Mononuclear cell (primary cell): ENCODE measurements around the gene GZMB. TPM values are rescaled to one million over a fixed set of nuclear protein-coding genes. Genes with fewer than 3 reads are reported as not detected.
A peak's percentile ranks its signal among the peaks of the same experiment; 100 is the strongest.

Experiments used
- H3K27me3 ChIP-seq: 2 replicates; pipeline ENCODE4 v1.6.0; 2011; ENCODE audit warnings: low read length, control low read depth; ENCODE audit not compliant: insufficient read depth
- H3K4me1 ChIP-seq: 2 replicates; pipeline ENCODE4 v1.5.1; 2011; ENCODE audit warnings: mild to moderate bottlenecking, low read length, control low read depth; ENCODE audit not compliant: insufficient read depth
- H3K4me3 ChIP-seq: 2 replicates; pipeline ENCODE4 v1.5.1; 2011; ENCODE audit warnings: mild to moderate bottlenecking, low read length, moderate library complexity
- H3K9me3 ChIP-seq: 2 replicates; pipeline ENCODE4 v1.5.1; 2011; ENCODE audit warnings: low read depth, mild to moderate bottlenecking, control low read depth, low read length
- total RNA-seq: library from RNA; depleted of rRNA; stranded (reverse); fragments of >200 nt; gene quantifications from one replicate; pipeline ENCODE4 v1.2.3, GENCODE V29; 2012

Gene GZMB, protein sequence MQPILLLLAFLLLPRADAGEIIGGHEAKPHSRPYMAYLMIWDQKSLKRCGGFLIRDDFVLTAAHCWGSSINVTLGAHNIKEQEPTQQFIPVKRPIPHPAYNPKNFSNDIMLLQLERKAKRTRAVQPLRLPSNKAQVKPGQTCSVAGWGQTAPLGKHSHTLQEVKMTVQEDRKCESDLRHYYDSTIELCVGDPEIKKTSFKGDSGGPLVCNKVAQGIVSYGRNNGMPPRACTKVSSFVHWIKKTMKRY
- 54.7 TPM for total RNA-seq

DNA sequence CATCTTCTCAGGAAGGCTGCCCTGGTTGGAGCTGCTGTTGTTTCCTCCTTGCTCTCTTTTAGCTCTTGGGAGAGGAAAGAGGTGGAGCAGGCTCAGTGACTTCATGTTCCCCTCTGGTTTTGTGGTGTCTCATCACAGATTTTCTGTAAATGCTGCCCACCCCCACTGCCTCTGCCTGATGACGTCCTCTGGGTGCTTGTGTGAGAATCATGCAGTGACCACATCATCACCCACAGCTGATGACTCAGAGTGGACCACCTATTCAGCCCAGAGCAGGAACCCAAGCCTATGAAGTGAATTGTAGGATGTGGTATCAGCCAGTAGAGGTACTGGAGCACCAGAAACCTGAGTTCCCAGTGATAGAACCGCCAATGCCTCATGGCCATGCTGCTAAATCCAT, at the start of gene GZMB:
TSS of gene GZMB (minus strand) at position 33 of the 400 bp plus-strand sequence. CDS start at position 3, 30 bp downstream.
- Histone ChIP-seq H3K4me1 (no peaks in the 10 kb centered on the region), H3K27me3 (no peaks in the 10 kb centered on the region), H3K9me3 (no peaks in the 10 kb centered on the region), H3K4me3 (peak within 1 kb of the TSS; percentile 41)

GRCh38 chr14:24681056-24681455, 47.1 kb upstream of the GZMB start:
- H3K4me1 ChIP-seq: peaks cover 15% of the 10 kb centered on the region

DNA sequence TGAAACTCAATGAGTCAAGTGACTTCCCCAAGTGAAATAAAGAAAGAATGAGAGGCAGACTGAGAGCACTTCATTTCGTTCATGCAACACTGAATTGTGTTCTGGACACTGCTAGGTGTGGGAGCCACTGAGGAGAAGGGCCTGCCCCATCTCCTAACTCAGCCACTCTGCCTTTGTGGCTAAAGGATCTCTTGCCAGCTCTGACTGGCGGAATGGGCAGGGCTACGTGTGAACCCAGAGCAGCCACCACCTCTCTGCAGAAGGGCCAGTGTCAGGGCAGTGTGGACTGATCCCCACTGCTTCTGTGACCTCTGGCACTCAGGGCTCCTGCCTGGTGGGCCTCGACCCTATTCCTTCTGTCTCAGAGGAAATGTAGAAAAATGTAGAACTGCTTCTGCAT, 46.5 kb upstream of the GZMB start:
- Histone ChIP-seq H3K9me3 (no peaks in the 10 kb centered on the region), H3K4me1 (peaks cover 15% of the 10 kb centered on the region), H3K27me3 (no peaks in the 10 kb centered on the region), H3K4me3 (no peak overlapping the region)

More at GRCh38 chr14:24681056-24681455, 47.1 kb upstream of the GZMB start:
- Histone ChIP-seq H3K4me3 (no peak overlapping the region), H3K27me3 (no peaks in the 10 kb centered on the region), H3K9me3 (no peaks in the 10 kb centered on the region)

GRCh38 chr14:24679248-24679961, 45.4 kb upstream of the GZMB start:
- Histone ChIP-seq H3K27me3 (no peaks in the 10 kb centered on the region), H3K9me3 (no peaks in the 10 kb centered on the region), H3K4me3 (peak overlapping the region; percentile 42), H3K4me1 (peaks cover 20% of the 10 kb centered on the region)

DNA sequence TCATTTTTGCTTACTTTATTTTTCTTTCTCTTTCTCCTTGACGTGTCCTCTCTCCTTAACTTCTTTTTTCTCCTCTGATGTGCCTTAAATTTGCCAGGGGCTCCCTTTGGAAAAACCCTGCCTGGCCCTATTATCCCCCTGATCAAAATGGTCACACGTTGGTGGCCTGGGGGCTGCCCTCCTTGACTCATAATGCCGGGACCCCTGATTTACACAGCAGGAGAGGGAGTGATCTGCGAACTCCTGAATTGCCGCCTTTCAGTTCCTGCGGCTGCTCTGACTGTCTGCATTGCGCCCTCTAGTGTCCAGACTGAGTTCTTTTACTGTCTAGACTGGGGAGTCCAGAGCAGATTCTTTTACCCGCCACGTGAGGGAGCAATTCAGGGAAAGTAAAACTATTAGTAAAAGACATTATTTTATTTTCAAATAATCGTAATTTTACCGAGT, 44.8 kb upstream of the GZMB start:
- Histone ChIP-seq H3K4me3 (peak overlapping the region; percentile 42), H3K4me1 (peaks cover 25% of the 10 kb centered on the region), H3K27me3 (no peaks in the 10 kb centered on the region), H3K9me3 (no peaks in the 10 kb centered on the region)

DNA sequence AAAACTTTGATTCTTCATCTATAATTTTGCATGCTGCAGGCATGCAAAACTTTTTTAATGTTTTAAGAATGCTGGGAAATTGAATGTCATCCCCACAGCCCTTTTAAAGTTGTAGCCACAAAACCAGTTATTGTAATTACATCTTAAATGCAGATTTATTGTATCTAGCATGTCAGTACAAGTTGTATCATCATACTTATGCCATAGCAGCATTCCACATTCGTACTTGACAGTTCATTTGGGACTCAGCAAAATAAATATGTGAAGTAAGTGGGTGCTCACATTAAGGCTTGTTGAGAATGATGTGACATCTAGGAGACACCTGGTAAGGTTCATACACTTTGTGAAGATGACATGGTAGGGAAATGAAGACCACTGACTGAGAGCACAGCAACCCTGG, 44.0 kb upstream of the GZMB start:
- Histone ChIP-seq H3K4me1 (peaks cover 34% of the 10 kb centered on the region), H3K4me3 (peak overlapping the region; percentile 42), H3K9me3 (no peaks in the 10 kb centered on the region), H3K27me3 (no peaks in the 10 kb centered on the region)

DNA sequence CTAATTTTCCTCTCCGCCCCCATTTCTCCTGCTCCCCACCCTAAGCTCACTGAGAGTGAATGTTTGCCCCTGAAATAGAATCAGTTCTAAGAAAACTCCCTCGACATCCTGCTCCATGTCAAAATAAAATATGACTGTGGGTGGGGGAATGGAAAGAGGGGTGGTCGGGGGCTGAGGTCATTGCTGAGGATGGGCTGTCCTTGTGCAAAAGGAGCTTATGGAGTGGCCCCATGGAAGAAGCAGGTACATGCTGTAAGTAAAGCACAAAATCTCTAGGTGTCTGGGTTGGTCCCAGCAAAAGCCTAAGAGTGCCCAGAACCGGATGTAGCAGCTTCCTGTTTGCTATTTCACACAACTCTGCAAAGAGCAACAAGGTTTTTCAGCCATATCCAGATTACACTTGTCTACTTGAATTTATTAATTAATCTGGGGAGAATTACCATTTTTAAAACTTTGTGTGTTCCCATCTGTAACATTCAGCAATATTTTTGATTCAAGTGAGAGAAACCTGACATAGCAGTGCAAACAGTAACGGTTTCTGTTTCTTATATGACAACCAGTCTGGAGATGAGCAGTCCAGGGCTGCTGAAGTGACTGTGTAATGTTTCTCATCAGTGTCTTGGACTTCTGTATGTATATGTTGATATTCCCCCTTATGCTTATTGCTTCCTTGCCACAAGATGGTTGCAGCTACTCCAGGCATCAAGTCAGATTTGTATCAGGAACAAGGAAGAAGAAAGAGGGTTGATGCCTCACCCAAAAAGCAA, 40.4 kb upstream of the GZMB start:
- peaks cover 39% of the 10 kb centered on the region for H3K4me1 ChIP-seq
- H3K4me3 ChIP-seq: no peak overlapping the region
- H3K27me3 ChIP-seq: no peaks in the 10 kb centered on the region

DNA sequence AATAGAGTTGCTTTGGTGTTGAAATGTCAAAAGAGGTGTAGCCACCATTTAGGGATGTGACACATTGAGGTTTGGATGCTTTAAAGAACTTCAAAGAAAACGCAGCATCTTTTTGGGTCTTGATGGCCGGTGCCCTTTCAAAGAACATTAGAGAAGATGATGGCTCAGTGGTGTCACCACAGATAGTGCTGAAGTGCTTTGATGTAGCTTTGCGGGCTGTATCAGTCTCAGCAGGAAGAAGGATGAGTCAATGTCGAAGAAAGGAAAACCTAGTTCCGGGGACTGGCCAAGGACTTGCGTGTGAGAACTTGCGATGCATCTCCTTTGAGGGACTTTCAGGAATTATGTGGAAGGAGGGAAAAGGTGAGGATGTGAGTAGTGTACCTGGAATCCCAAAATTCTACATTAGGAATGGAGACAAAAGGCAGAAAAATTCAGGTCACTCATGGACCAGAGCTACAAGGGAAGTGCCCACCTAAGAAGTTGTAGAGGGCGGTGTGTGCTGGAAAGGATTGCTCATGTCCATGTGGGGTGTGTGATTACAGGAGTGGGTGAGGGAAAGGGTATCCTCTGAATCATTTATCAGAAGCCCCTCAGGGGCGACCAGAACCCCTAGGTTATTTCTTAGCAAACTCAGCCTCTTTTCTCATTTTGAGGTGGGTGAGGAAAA, 39.7 kb upstream of the GZMB start:
- H3K4me1 ChIP-seq: peaks cover 35% of the 10 kb centered on the region

More for the DNA sequence above, 40.4 kb upstream of the GZMB start:
- H3K9me3 ChIP-seq: no peaks in the 10 kb centered on the region

GRCh38 chr14:24673059-24673458, 39.1 kb upstream of the GZMB start:
- Histone ChIP-seq H3K4me3 (no peak overlapping the region), H3K27me3 (no peaks in the 10 kb centered on the region), H3K9me3 (no peaks in the 10 kb centered on the region), H3K4me1 (peaks cover 31% of the 10 kb centered on the region)

More for the DNA sequence above, 39.7 kb upstream of the GZMB start:
- Histone ChIP-seq H3K27me3 (no peaks in the 10 kb centered on the region), H3K4me3 (no peak overlapping the region), H3K9me3 (no peaks in the 10 kb centered on the region)

GRCh38 chr14:24670594-24670993, 36.6 kb upstream of the GZMB start:
- Histone ChIP-seq H3K9me3 (no peaks in the 10 kb centered on the region), H3K27me3 (no peaks in the 10 kb centered on the region), H3K4me1 (peaks cover 36% of the 10 kb centered on the region), H3K4me3 (no peak overlapping the region)

DNA sequence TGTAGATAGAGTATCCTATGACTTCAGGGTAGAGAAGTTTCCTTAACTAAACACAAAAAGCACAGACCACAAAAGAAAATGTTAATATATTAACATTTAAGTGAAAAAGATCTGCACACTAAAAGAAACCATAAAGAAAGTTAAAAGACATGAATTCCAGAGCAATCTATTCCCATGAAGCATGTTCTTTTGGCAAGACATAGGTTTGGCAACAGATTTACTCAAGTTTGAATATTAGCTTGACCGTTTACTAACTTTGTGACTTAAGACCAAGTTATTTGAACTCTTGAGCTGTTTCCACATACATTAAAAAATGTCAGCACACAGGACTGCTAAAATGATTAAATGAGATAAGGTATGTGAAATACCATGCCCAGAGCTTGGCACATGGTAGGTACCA, 35.7 kb upstream of the GZMB start:
- no peak overlapping the region for H3K4me3 ChIP-seq
- H3K9me3 ChIP-seq: no peaks in the 10 kb centered on the region
- H3K4me1 ChIP-seq: peaks cover 43% of the 10 kb centered on the region
- no peaks in the 10 kb centered on the region for H3K27me3 ChIP-seq

DNA sequence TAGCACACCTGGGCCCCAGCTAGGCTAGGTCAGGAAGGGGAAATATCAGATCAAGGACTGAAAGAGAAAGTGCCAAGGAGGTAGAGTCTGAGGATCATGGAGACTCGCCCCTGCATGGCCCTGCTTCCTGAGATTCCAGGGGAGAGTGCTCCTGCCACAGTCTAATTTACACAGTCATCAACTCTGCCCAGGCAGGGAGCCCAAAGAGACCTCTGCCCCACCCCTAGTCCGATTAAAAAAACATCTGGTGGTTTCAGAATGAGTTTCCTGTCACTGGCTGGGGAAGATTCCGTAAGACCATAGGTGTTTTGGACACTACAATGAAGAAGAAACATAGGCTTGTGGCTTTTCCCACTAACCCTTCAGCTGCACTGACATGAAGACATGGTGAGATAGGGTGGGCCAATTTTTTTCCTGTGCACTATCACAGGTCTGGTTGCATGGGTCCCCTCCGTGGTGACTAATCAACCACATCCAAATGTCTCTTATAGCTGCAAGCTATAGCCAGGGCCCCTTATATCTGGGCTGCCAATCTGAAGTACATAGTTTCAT, 31.5 kb upstream of the GZMB start:
- Histone ChIP-seq H3K27me3 (no peaks in the 10 kb centered on the region), H3K9me3 (no peaks in the 10 kb centered on the region), H3K4me3 (no peak overlapping the region), H3K4me1 (peaks cover 50% of the 10 kb centered on the region)

GRCh38 chr14:24664366-24664765, 30.4 kb upstream of the GZMB start:
- Histone ChIP-seq H3K27me3 (no peaks in the 10 kb centered on the region), H3K4me3 (no peak overlapping the region), H3K4me1 (peaks cover 60% of the 10 kb centered on the region), H3K9me3 (no peaks in the 10 kb centered on the region)

DNA sequence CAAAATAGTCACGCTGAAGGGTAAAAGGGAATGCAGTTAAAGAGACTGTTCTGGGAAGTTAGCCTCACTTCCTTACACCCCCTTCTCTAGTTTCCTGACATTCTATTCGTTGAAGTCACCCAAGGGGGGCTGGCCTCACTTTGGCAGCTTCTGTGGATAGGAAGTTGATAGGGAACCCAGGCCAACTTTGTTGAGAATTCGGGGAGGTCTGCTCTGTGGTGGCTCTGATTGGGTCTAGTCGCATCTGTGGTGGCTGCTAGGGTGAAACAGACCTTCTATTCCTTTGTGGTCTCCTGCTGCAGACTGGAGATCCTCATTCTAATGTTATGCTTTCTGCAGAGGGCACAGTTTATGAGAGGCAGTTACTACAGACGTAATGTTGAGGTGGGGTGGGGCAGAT, 28.8 kb upstream of the GZMB start:
- Histone ChIP-seq H3K27me3 (no peaks in the 10 kb centered on the region), H3K4me1 (peaks cover 60% of the 10 kb centered on the region), H3K9me3 (no peaks in the 10 kb centered on the region), H3K4me3 (no peak overlapping the region)
